Stimulated activated memory B cell treated with anti-CD40 and anti-IgM and Interleukin-4, amounts not matched to agents 10 μg/mL and 1 μg/mL and 100 μg/mL, for 72 hours (primary cell): ENCODE measurements around the gene SLC25A44.

ENCODE experiments used
- ATAC-seq: fragments of 150-1000 bp; cut with Tn5 transposase; 2 replicates; pipeline ENCODE4 v1.10.0; 2021
- H3K27ac Mint-ChIP-seq: one replicate; pipeline ENCODE4 v1.8.0; 2022; ENCODE audit warnings: mild to moderate bottlenecking, mixed read lengths
- H3K27me3 Mint-ChIP-seq: one replicate; pipeline ENCODE4 v1.8.0; 2022; ENCODE audit warnings: mixed read lengths
- H3K36me3 Mint-ChIP-seq: one replicate; pipeline ENCODE4 v1.8.0; 2022; ENCODE audit warnings: mixed read lengths
- H3K4me1 Mint-ChIP-seq: one replicate; pipeline ENCODE4 v1.8.0; 2022; ENCODE audit warnings: mixed read lengths
- H3K4me3 Mint-ChIP-seq: one replicate; pipeline ENCODE4 v1.8.0; 2022; ENCODE audit warnings: mild to moderate bottlenecking, moderate library complexity, mixed read lengths
- H3K9me3 Mint-ChIP-seq: one replicate; pipeline ENCODE4 v1.8.0; 2022; ENCODE audit warnings: mixed read lengths

SLC25A44 gene

GRCh38 chr1:156251527-156251926 is 57.6 kb downstream of the SLC25A44 start:
- no peaks in the 10 kb centered on the region for H3K27me3 Mint-ChIP-seq
- no peak for ATAC-seq
- H3K4me3 Mint-ChIP-seq, result no peak overlapping the region
- H3K27ac Mint-ChIP-seq, result no peak overlapping the region
- no peaks in the 10 kb centered on the region for H3K9me3 Mint-ChIP-seq
- H3K36me3 Mint-ChIP-seq, result peaks cover 51% of the 10 kb centered on the region
- peaks cover 5% of the 10 kb centered on the region for H3K4me1 Mint-ChIP-seq

DNA sequence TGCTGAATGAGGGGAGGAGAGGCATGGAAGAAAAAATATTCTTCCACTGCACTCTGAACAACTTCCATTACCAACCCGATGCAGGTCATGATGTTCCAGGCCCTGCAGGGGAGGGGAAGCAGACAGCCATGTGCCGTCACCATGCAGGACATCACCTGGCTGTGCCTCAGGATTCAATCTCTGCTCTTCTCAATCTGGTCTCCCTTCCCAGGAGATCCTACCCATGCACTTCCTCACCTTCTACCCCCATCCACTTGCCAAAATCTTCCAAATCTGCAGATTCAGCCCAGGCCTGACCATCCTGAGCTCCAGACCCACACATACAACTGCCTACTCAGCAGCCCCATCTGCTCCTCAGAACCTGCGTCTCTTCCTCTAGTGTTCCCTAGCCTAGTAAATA is 59.7 kb downstream of the SLC25A44 start:
- Mint-ChIP-seq H3K27me3 (no peaks in the 10 kb centered on the region), H3K9me3 (no peaks in the 10 kb centered on the region), H3K36me3 (peaks cover 64% of the 10 kb centered on the region), H3K4me1 (no peaks in the 10 kb centered on the region), H3K4me3 (no peak overlapping the region), H3K27ac (no peak overlapping the region)
- no peak for ATAC-seq

DNA sequence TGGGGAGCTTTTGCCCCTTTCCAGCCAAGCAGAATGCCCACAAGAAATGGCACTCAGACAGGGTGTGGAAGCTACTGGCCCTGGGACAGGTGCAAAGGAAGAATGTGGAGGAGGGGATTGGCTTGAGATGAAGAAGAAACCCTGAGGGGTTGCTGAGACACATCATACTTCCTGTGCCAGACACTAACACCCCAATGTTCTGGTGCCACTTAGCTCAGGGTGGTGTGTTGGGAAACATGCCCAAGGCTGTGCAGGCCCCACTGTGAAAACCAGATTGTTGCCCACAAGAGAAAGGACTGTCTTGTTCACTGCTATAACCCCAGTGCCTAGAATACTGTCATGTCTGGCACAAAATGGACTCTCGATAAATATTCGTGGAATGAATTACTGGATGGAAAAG is 63.8 kb downstream of the SLC25A44 start:
- H3K36me3 Mint-ChIP-seq, result peaks cover 64% of the 10 kb centered on the region

DNA sequence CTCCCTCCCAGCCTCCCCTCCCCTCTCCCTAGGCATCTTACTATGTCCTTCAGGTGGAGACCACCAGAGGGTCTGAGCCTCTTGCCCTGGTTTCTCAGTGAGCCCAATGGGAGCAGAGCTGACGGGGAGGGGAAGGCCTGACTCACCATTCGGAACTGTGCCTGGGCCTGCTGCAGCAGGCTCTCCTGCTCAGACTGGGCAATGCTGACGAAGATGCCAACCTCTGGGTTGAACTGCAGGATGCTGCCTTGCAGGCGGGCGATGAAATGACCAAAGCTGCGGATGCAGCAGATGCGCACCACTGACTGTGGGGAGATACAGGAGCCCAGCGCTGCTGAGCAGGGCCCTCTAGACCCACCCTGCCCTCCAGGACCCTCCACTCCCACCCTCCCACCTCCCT is 65.0 kb downstream of the SLC25A44 start:
- no peak for ATAC-seq
- H3K27ac Mint-ChIP-seq, result no peak overlapping the region
- H3K27me3 Mint-ChIP-seq, result no peaks in the 10 kb centered on the region
- no peak overlapping the region for H3K4me3 Mint-ChIP-seq
- H3K4me1 Mint-ChIP-seq, result no peaks in the 10 kb centered on the region
- H3K9me3 Mint-ChIP-seq, result no peaks in the 10 kb centered on the region
- H3K36me3 Mint-ChIP-seq, result peaks cover 64% of the 10 kb centered on the region

More for the DNA sequence above, 63.8 kb downstream of the SLC25A44 start:
- Mint-ChIP-seq H3K9me3 (no peaks in the 10 kb centered on the region), H3K4me3 (no peak overlapping the region), H3K27ac (no peak overlapping the region), H3K4me1 (no peaks in the 10 kb centered on the region), H3K27me3 (no peaks in the 10 kb centered on the region)
- ATAC-seq, result no peak

DNA sequence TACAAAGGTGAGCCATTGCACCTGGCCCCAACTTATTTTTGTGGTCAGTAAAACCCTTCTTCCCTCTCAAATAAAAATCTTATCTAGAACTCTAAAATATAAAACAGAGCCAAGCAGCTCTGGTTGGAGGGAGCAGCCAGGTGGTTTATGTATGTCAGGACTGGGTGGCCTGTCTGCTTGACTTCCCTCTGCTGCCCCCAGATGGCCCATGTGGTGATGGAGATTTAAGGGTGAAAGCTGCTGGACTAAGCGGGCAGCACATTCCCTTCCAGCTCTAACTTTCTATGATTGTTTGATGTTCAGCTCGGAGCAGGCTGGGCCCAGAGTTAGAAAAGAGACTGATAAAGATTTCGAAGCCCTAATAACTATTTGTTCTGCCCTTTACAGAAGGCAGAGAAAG is 65.9 kb downstream of the SLC25A44 start:
- Mint-ChIP-seq H3K4me3 (no peak overlapping the region), H3K27ac (no peak overlapping the region), H3K27me3 (no peaks in the 10 kb centered on the region), H3K9me3 (no peaks in the 10 kb centered on the region), H3K36me3 (peaks cover 66% of the 10 kb centered on the region), H3K4me1 (no peaks in the 10 kb centered on the region)
- no peak for ATAC-seq

- no peak overlapping the region for H3K4me3 Mint-ChIP-seq
- H3K27me3 Mint-ChIP-seq, result no peaks in the 10 kb centered on the region
- no peak for ATAC-seq
- no peaks in the 10 kb centered on the region for H3K9me3 Mint-ChIP-seq
- H3K27ac Mint-ChIP-seq, result no peak overlapping the region
- H3K36me3 Mint-ChIP-seq, result peaks cover 71% of the 10 kb centered on the region
- no peaks in the 10 kb centered on the region for H3K4me1 Mint-ChIP-seq
Measured at GRCh38 chr1:156260896-156261295, 67.0 kb downstream of the SLC25A44 start.
